OCI-LY7 (cell line): ENCODE data around the gene FARP2. TPM values are rescaled to one million over a fixed set of nuclear protein-coding genes. Genes with fewer than 3 reads are reported as not detected.

ENCODE experiments used
- BruUV-seq: library from RNA; stranded (reverse); fragments of 400-500 nt; replicated peaks from 2 replicates; lab custom pipeline; 2021; lab: Mats Ljungman, UMichigan
- CTCF ChIA-PET: fragments of 300-600 bp; sonication (Branson Sonifier 250); formaldehyde crosslinking; loops from one replicate; lab custom pipeline; 2022; ENCODE audit warnings: antibody characterized with exemption; ENCODE audit not compliant: unreplicated experiment; lab: Charles Lee
- POLR2A ChIA-PET: fragments of 300-600 bp; sonication (Branson Sonifier 250); formaldehyde crosslinking; loops from one replicate; lab custom pipeline; 2022; ENCODE audit warnings: antibody characterized with exemption; lab: Charles Lee
- DNase-seq: peaks from one replicate; pipeline ENCODE4 v3.0.0-alpha.2; 2015; ENCODE audit warnings: low spot score
- H2AFZ ChIP-seq: fragments of 200-600 bp; sonication (generic), shearing (Covaris generic); 2 replicates; pipeline ENCODE4 v1.6.1; 2014; ENCODE audit warnings: mild to moderate bottlenecking, antibody characterized with exemption, low read length, moderate library complexity
- H3K27ac ChIP-seq: fragments of 200-600 bp; sonication (generic); 2 replicates; pipeline ENCODE4 v1.5.1; 2014; ENCODE audit warnings: mixed run types, low read depth, mild to moderate bottlenecking, moderate library complexity, low read length, inconsistent platforms; ENCODE audit not compliant: poor library complexity, severe bottlenecking
- H3K36me3 ChIP-seq: fragments of 200-600 bp; sonication (generic); 2 replicates; pipeline ENCODE4 v1.6.1; 2014; ENCODE audit warnings: mild to moderate bottlenecking, antibody characterized with exemption, low read length, moderate library complexity, mixed read lengths; ENCODE audit not compliant: insufficient read depth
- H3K4me1 ChIP-seq: fragments of 200-600 bp; sonication (generic); 2 replicates; pipeline ENCODE4 v1.5.1; 2014; ENCODE audit warnings: mild to moderate bottlenecking, low read length; ENCODE audit not compliant: insufficient read depth, poor library complexity, severe bottlenecking
- H3K4me2 ChIP-seq: fragments of 200-600 bp; sonication (generic); 2 replicates; pipeline ENCODE4 v1.6.1; 2014; ENCODE audit warnings: mild to moderate bottlenecking, low read length
- H3K4me3 ChIP-seq: fragments of 200-600 bp; sonication (generic); 2 replicates; pipeline ENCODE4 v1.5.1; 2014; ENCODE audit warnings: mild to moderate bottlenecking, low read depth, low read length; ENCODE audit not compliant: poor library complexity, severe bottlenecking
- H3K79me2 ChIP-seq: fragments of 200-600 bp; sonication (generic); 2 replicates; pipeline ENCODE4 v1.6.1; 2016; ENCODE audit warnings: low read depth, mild to moderate bottlenecking, low read length, moderate library complexity, mixed read lengths; ENCODE audit not compliant: insufficient read depth
- H3K9me2 ChIP-seq: fragments of 200-600 bp; sonication (generic); 2 replicates; pipeline ENCODE4 v1.6.1; 2016; ENCODE audit warnings: mild to moderate bottlenecking, low read length, mixed read lengths; ENCODE audit not compliant: insufficient read depth
- H3K9me3 ChIP-seq: fragments of 200-600 bp; sonication (generic); 2 replicates; pipeline ENCODE4 v1.6.1; 2014; ENCODE audit warnings: mild to moderate bottlenecking, mixed run types, low read length, mixed read lengths
- H4K20me1 ChIP-seq: fragments of 200-600 bp; sonication (generic); 2 replicates; pipeline ENCODE4 v1.6.1; 2014; ENCODE audit warnings: mild to moderate bottlenecking, antibody characterized with exemption, low read length, moderate library complexity, mixed read lengths; ENCODE audit not compliant: insufficient read depth
- EZH2phosphoT487 ChIP-seq: fragments of 200-600 bp; sonication (generic); IDR thresholded peaks from 2 replicates; pipeline ENCODE4 v1.6.1; 2018; ENCODE audit warnings: low read depth, borderline replicate concordance, mild to moderate bottlenecking, mixed run types, antibody characterized with exemption, low read length, moderate library complexity, mixed read lengths
- intact Hi-C: fragments of 100-400 bp; cut with micrococcal nuclease; formaldehyde crosslinking; loops from one replicate; pipeline ENCODE4 v1.10.0; 2022; ENCODE audit not compliant: unreplicated experiment
- total RNA-seq, 2 experiments: library from RNA; depleted of rRNA in 1 of 2; stranded (reverse); fragments of >200 nt in 1 of 2; shearing (Covaris generic) in 1 of 2; gene quantifications; 2 replicates each; pipeline ENCODE4 v1.2.3, GENCODE V29; 2014 to 2022
- TF ChIP-seq, protein P1 (sequence below): fragments of 200-600 bp; sonication (generic); conservative IDR thresholded peaks from 2 replicates; pipeline ENCODE4 v1.5.1; 2014; ENCODE audit warnings: mild to moderate bottlenecking, antibody characterized with exemption, low read length, moderate library complexity, mixed read lengths

The FARP2 gene
- total RNA-seq, 2 experiments from 2014 or later = 33.6 to 52.7 TPM

DNA sequence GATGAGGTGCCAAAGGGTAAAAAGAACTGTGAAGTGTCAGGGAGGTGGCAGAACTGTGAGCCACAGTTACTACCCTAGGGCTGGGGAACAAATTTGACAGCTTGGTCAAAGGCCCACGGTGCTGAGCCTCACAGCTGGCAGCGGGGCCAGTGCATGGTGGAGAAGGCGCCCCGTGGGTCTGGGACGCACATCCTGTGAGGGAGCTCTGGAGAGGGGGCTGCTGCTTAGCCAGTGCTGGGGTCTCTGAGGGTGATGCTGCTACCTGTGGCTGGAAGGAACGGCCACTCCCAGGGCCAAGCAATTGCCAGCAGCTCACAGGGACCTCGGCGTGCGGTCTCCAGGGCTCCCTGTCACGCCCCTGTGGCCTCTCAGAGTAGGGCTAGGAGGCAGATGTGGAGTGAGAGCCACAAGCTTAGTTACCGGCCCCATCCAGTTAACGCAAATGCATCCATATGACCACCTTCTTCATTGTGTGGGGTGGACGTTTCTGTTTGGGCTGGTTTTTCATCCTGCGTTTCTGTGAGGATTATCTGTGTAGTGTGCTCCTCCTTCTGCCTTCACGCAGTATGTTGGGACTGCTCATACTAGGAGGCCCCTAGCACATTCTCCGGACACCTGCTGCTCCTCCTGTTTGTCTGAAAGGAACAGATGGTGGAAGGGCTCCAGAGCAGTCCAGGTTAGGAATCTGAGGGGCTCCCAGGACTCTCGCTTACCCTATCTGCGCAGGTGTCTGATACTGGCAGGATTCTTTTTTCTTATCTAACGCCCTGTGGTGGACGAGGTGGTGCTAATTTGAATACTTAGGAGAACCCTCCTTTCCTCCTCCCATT is 126.3 kb downstream of the FARP2 start:
- no peak overlapping the region for H3K4me2 ChIP-seq
- H3K4me3 ChIP-seq = no peak overlapping the region
- BruUV-seq = no TSS peak
- H2AFZ ChIP-seq = no peak overlapping the region
- no peak overlapping the region for H3K27ac ChIP-seq
- no peaks in the 10 kb centered on the region for H3K4me1 ChIP-seq
- H4K20me1 ChIP-seq = no peaks in the 10 kb centered on the region; the same call in 1 of the 2 replicates
- TF ChIP-seq, protein P1, sequence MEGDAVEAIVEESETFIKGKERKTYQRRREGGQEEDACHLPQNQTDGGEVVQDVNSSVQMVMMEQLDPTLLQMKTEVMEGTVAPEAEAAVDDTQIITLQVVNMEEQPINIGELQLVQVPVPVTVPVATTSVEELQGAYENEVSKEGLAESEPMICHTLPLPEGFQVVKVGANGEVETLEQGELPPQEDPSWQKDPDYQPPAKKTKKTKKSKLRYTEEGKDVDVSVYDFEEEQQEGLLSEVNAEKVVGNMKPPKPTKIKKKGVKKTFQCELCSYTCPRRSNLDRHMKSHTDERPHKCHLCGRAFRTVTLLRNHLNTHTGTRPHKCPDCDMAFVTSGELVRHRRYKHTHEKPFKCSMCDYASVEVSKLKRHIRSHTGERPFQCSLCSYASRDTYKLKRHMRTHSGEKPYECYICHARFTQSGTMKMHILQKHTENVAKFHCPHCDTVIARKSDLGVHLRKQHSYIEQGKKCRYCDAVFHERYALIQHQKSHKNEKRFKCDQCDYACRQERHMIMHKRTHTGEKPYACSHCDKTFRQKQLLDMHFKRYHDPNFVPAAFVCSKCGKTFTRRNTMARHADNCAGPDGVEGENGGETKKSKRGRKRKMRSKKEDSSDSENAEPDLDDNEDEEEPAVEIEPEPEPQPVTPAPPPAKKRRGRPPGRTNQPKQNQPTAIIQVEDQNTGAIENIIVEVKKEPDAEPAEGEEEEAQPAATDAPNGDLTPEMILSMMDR = no peak
- TF ChIP-seq EZH2phosphoT487 = no peak
- H3K9me2 ChIP-seq = no peaks in the 10 kb centered on the region
- DNase-seq = no peak
- H3K9me3 ChIP-seq = no peaks in the 10 kb centered on the region
- ChIA-PET CTCF (no interaction called here), POLR2A (no interaction called here)
- H3K79me2 ChIP-seq = no peaks in the 10 kb centered on the region
- intact Hi-C loops = no loop called here
- no peaks in the 10 kb centered on the region for H3K36me3 ChIP-seq

DNA sequence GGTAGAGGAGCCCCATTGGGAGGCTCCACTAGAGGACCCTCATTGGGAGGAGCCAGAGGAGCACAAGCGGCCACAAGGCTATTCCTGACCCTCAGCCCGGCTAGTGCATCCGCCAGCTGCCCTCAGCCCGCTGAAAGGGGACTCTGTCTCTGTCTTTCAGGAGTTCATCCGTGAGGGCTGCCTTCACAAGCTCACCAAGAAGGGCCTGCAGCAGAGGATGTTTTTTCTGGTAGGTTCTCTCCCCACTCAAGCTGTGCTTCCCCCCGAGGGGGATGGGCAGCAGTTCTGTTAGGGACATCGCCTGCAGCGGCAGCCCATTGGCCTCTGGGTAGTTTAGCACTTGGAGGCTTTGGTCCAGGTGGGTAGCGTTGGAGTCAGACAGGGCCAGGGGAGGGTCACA is 127.2 kb downstream of the FARP2 start:
- Histone ChIP-seq H3K9me2 (no peaks in the 10 kb centered on the region), H2AFZ (no peak overlapping the region), H3K36me3 (no peaks in the 10 kb centered on the region), H3K27ac (no peak overlapping the region), H3K4me1 (no peaks in the 10 kb centered on the region), H3K9me3 (no peaks in the 10 kb centered on the region), H3K79me2 (no peaks in the 10 kb centered on the region), H3K4me2 (no peak overlapping the region), H4K20me1 (no peaks in the 10 kb centered on the region; the same call in 1 of the 2 replicates), H3K4me3 (no peak overlapping the region)
- ChIA-PET CTCF (no interaction called here), POLR2A (no interaction called here)
- no peak for DNase-seq
- intact Hi-C loops = no loop called here
- TF ChIP-seq, protein P1 = no peak
- TF ChIP-seq EZH2phosphoT487 = no peak
- BruUV-seq = no TSS peak
